ENCODE data around the gene CCDC27.
A peak's percentile ranks its signal among the peaks of the same experiment; 100 is the strongest.

GRCh38 chr1:3775490-3776230, 23.4 kb downstream of the CCDC27 start:
- TF ChIP-seq, protein P1, sequence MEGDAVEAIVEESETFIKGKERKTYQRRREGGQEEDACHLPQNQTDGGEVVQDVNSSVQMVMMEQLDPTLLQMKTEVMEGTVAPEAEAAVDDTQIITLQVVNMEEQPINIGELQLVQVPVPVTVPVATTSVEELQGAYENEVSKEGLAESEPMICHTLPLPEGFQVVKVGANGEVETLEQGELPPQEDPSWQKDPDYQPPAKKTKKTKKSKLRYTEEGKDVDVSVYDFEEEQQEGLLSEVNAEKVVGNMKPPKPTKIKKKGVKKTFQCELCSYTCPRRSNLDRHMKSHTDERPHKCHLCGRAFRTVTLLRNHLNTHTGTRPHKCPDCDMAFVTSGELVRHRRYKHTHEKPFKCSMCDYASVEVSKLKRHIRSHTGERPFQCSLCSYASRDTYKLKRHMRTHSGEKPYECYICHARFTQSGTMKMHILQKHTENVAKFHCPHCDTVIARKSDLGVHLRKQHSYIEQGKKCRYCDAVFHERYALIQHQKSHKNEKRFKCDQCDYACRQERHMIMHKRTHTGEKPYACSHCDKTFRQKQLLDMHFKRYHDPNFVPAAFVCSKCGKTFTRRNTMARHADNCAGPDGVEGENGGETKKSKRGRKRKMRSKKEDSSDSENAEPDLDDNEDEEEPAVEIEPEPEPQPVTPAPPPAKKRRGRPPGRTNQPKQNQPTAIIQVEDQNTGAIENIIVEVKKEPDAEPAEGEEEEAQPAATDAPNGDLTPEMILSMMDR (IDR thresholded peaks at IDR 0.05; ENCODE audit: low read depth, low read length, missing input control) = peak; percentile 28
- TF ChIP-seq MAX (IDR thresholded peaks at IDR 0.05) = no peak
- TF ChIP-seq, protein P2, sequence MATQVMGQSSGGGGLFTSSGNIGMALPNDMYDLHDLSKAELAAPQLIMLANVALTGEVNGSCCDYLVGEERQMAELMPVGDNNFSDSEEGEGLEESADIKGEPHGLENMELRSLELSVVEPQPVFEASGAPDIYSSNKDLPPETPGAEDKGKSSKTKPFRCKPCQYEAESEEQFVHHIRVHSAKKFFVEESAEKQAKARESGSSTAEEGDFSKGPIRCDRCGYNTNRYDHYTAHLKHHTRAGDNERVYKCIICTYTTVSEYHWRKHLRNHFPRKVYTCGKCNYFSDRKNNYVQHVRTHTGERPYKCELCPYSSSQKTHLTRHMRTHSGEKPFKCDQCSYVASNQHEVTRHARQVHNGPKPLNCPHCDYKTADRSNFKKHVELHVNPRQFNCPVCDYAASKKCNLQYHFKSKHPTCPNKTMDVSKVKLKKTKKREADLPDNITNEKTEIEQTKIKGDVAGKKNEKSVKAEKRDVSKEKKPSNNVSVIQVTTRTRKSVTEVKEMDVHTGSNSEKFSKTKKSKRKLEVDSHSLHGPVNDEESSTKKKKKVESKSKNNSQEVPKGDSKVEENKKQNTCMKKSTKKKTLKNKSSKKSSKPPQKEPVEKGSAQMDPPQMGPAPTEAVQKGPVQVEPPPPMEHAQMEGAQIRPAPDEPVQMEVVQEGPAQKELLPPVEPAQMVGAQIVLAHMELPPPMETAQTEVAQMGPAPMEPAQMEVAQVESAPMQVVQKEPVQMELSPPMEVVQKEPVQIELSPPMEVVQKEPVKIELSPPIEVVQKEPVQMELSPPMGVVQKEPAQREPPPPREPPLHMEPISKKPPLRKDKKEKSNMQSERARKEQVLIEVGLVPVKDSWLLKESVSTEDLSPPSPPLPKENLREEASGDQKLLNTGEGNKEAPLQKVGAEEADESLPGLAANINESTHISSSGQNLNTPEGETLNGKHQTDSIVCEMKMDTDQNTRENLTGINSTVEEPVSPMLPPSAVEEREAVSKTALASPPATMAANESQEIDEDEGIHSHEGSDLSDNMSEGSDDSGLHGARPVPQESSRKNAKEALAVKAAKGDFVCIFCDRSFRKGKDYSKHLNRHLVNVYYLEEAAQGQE (IDR thresholded peaks at IDR 0.05) = no peak
- peak; percentile 27 for TF ChIP-seq SP1 (IDR thresholded peaks at IDR 0.05)
- TF ChIP-seq TAF1 (conservative IDR thresholded peaks at IDR 0.05) = no peak
- no peak for TF ChIP-seq GABPA (IDR thresholded peaks at IDR 0.05 in 1 of 2, conservative IDR thresholded peaks at IDR 0.05 in 1 of 2)
- peak in 1 of 2 donors; percentile 49 for TF ChIP-seq RAD21 (IDR thresholded peaks at IDR 0.05)
- TF ChIP-seq RXRA (IDR thresholded peaks at IDR 0.05) = peak; percentile 25 to 26
- no peak for TF ChIP-seq JUND (IDR thresholded peaks at IDR 0.05)
- TF ChIP-seq, protein P3, sequence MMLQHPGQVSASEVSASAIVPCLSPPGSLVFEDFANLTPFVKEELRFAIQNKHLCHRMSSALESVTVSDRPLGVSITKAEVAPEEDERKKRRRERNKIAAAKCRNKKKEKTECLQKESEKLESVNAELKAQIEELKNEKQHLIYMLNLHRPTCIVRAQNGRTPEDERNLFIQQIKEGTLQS (IDR thresholded peaks at IDR 0.05) = no peak
- no peak for TF ChIP-seq FOXA2 (IDR thresholded peaks at IDR 0.05)

All from liver (tissue), 3 donors.